ENCODE data around the gene CLSTN1.

- TF ChIP-seq CTCF (IDR thresholded peaks at IDR 0.05; ENCODE audit: insufficient read depth, low read length, poor library complexity, severe bottlenecking): no peak
- no peak for TF ChIP-seq EZH2phosphoT487 (conservative IDR thresholded peaks at IDR 0.05; ENCODE audit: low read length)
These were observed 122.1 kb downstream of the CLSTN1 start for GRCh38 chr1:9701665-9702064.
